Erythroblast (primary cell): ENCODE results near the gene XDH.

ENCODE experiments used
- GATA1 ChIP-seq: IDR thresholded peaks from 2 replicates; pipeline ENCODE4 v1.6.1; 2011; ENCODE audit warnings: low read depth, mild to moderate bottlenecking, control low read depth, low read length, moderate library complexity
- POLR2A ChIP-seq: IDR thresholded peaks from 2 replicates; pipeline ENCODE4 v1.6.1; 2011; ENCODE audit warnings: mild to moderate bottlenecking, low read length

- TF ChIP-seq POLR2A: no peak
- no peak for TF ChIP-seq GATA1
Observed at GRCh38 chr2:31414601-31415241, at the start of gene XDH.
